Mesodermal cell (in vitro differentiated cells): ENCODE results near the gene SPDYE2.
"Not testable (repeated sequence)": the region's sequence is repeated elsewhere in the genome, so short reads cannot be mapped to it uniquely, and the experiment has no call there.

ENCODE experiments used
- H3K27ac ChIP-seq: 2 replicates; pipeline ENCODE4 v1.7.0; 2013; ENCODE audit warnings: mild to moderate bottlenecking, low read depth, low read length, moderate library complexity; ENCODE audit not compliant: severe bottlenecking
- H3K36me3 ChIP-seq: 2 replicates; pipeline ENCODE4 v1.7.1; 2013; ENCODE audit warnings: mild to moderate bottlenecking, low read length, moderate library complexity; ENCODE audit not compliant: control insufficient read depth, insufficient read depth
- H3K4me1 ChIP-seq: one replicate; pipeline ENCODE4 v1.7.1; 2013; ENCODE audit warnings: mild to moderate bottlenecking, low read length; ENCODE audit not compliant: insufficient read depth, control insufficient read depth, poor library complexity, severe bottlenecking
- H3K4me3 ChIP-seq: 2 replicates; pipeline ENCODE4 v1.7.0; 2013; ENCODE audit warnings: low read length, control low read depth, mild to moderate bottlenecking; ENCODE audit not compliant: insufficient read depth, poor library complexity, severe bottlenecking; ENCODE audit errors: extremely low read depth
- H3K9me3 ChIP-seq: 2 replicates; pipeline ENCODE4 v1.7.1; 2013; ENCODE audit warnings: mild to moderate bottlenecking, low read length, moderate library complexity; ENCODE audit not compliant: control insufficient read depth
- WGBS, 2 experiments: methylation state at CpG; one replicate each; pipeline ENCODE4 v1.1.5; 2013; ENCODE audit warnings: missing lambda C conversion rate in 2 of 2; ENCODE audit not compliant: insufficient coverage in 2 of 2; 5-methylcytosine and 5-hydroxymethylcytosine counted together

Gene SPDYE2

DNA sequence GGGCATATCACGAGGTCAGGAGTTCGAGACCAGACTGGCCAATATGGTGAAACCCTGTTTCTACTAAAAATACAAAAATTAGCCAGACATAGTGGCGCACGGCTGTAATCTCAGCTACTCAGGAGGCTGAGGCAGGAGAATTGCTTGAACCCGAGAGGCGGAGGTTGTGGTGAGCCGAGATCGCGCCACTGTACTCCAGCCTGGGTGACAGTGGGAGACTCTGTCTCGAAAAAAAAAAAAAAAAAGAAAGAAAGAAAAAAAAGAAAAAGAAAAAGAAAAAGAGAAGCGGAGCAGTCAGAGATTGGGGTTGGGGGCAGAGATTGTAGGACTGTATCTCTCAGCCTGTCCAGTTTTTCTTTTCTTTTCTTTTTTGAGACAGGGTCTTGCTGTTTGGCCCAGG lies 8.3 kb upstream of the SPDYE2 start:
- H3K4me1 ChIP-seq, H3K4me3 ChIP-seq, H3K9me3 ChIP-seq, H3K27ac ChIP-seq, H3K36me3 ChIP-seq: not testable (repeated sequence)
- no CpG with 5 or more reads among the region's 11 CpGs for WGBS, 2 experiments

- no CpG with 5 or more reads among the region's 8 CpGs for WGBS, 2 experiments
Measured at GRCh38 chr7:102543596-102543995, 7.4 kb upstream of the SPDYE2 start, which contains the start of gene UPK3BL2. Gene UPK3BL2, minus strand, starts transcription at chr7:102543696. Its CDS starts 60 bp downstream, at chr7:102543636.

GRCh38 chr7:102544372-102544771 lies 6.7 kb upstream of the SPDYE2 start:
- not testable (repeated sequence) for H3K9me3 ChIP-seq, H3K27ac ChIP-seq, H3K36me3 ChIP-seq, H3K4me3 ChIP-seq, H3K4me1 ChIP-seq
- no CpG with 5 or more reads among the region's 1 CpG for WGBS, 2 experiments

More at GRCh38 chr7:102543596-102543995, 7.4 kb upstream of the SPDYE2 start, which contains the start of gene UPK3BL2:
- not testable (repeated sequence) for H3K9me3 ChIP-seq, H3K27ac ChIP-seq, H3K4me1 ChIP-seq, H3K4me3 ChIP-seq, H3K36me3 ChIP-seq

GRCh38 chr7:102545288-102545687 lies 5.7 kb upstream of the SPDYE2 start:
- H3K27ac ChIP-seq, H3K4me1 ChIP-seq, H3K9me3 ChIP-seq, H3K36me3 ChIP-seq, H3K4me3 ChIP-seq: not testable (repeated sequence)
- 100% methylated on average over 3 of the region's 12 CpGs; no CpG with 5 or more reads in 1 of the 2 experiments for WGBS, 2 experiments

- H3K36me3 ChIP-seq, H3K27ac ChIP-seq, H3K4me3 ChIP-seq, H3K9me3 ChIP-seq, H3K4me1 ChIP-seq: not testable (repeated sequence)
- WGBS, 2 experiments = no CpG with 5 or more reads among the region's 6 CpGs
Measured at GRCh38 chr7:102546353-102546752, 4.7 kb upstream of the SPDYE2 start.

DNA sequence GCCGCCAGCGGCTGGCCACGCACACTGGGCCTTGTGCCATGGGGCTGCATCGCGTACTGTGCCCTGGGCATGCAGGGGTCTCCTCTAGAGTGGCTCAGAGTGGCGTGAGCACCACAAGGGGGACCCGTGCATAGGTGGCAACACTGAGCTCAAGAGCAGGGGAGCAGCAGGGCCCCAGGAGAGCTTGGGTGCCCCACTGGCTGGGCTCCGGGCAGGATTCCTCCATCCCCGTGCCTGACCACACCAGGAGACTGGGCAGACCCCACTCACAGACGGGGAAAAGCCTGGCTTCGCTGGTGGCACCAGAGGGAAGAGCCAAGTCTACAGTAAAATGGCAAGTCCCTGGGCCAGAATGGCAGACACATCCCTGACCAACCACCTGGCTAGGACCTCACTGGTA lies 17.6 kb downstream of the SPDYE2 start:
- not testable (repeated sequence) for H3K4me3 ChIP-seq, H3K4me1 ChIP-seq, H3K27ac ChIP-seq, H3K36me3 ChIP-seq, H3K9me3 ChIP-seq
- WGBS, 2 experiments = no CpG with 5 or more reads among the region's 11 CpGs

GRCh38 chr7:102572261-102573239 lies 21.5 kb downstream of the SPDYE2 start, which contains the start of gene POLR2J3:
Gene POLR2J3, minus strand, starts transcription at chr7:102572583. Its CDS starts 62 bp downstream, at chr7:102572521.
- peak within 1 kb of the TSS; percentile 59 for H3K4me3 ChIP-seq
- H3K9me3 ChIP-seq, H3K4me1 ChIP-seq, H3K27ac ChIP-seq, H3K36me3 ChIP-seq: not testable (repeated sequence)
- 0% methylated on average over 9 to 18 of the region's 64 CpGs for WGBS, 2 experiments

GRCh38 chr7:102574607-102575006 lies 23.6 kb downstream of the SPDYE2 start:
- WGBS, 2 experiments = no CpG with 5 or more reads among the region's 6 CpGs
- not testable (repeated sequence) for H3K4me3 ChIP-seq, H3K36me3 ChIP-seq, H3K4me1 ChIP-seq, H3K9me3 ChIP-seq, H3K27ac ChIP-seq

DNA sequence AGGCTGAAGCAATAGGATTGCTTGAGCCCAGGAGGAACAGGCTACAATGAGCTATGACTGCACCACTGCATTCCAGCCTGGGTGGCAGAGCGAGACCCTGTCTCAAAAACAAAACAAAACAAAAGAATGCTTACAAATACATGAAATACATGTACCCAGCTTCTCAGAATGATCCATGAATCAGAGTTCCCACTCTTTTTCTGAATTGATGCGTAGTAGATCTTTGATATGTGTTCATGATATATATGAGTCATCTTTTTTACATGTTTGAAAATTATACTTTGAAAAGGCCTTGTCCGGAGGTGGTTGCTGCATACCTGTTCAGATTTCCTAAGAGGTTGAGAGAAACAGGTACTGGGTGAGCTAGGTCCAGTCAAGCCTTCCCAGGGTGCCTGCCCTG lies 25.3 kb downstream of the SPDYE2 start:
- not testable (repeated sequence) for H3K9me3 ChIP-seq, H3K4me1 ChIP-seq, H3K36me3 ChIP-seq, H3K27ac ChIP-seq, H3K4me3 ChIP-seq
- WGBS, 2 experiments = no CpG with 5 or more reads among the region's 3 CpGs

- not testable (repeated sequence) for H3K27ac ChIP-seq, H3K9me3 ChIP-seq, H3K4me3 ChIP-seq, H3K36me3 ChIP-seq, H3K4me1 ChIP-seq
- WGBS, 2 experiments = 84 to 93% methylated on average over 2 to 3 of the region's 7 CpGs
Measured at GRCh38 chr7:102577315-102578240, 26.6 kb downstream of the SPDYE2 start.
